Colonic mucosa (tissue), 4 donors: ENCODE results near the gene IBTK. TPM values are rescaled to one million over a fixed set of nuclear protein-coding genes. Genes with fewer than 3 reads are reported as not detected.

Experiments used
- DNase-seq: peaks from one replicate; pipeline ENCODE4 v3.0.0-alpha.2; 2020
- H3K27ac ChIP-seq: fragments of 200-600 bp; one replicate; pipeline ENCODE4 v1.8.0; 2021
- H3K27me3 ChIP-seq: fragments of 200-600 bp; one replicate; pipeline ENCODE4 v1.8.0; 2021
- H3K36me3 ChIP-seq: fragments of 200-600 bp; one replicate; pipeline ENCODE4 v1.8.0; 2021
- H3K4me1 ChIP-seq: fragments of 200-600 bp; one replicate; pipeline ENCODE4 v1.8.0; 2021; ENCODE audit warnings: mild to moderate bottlenecking
- H3K4me3 ChIP-seq: fragments of 200-600 bp; one replicate; pipeline ENCODE4 v1.8.0; 2021
- H3K9ac ChIP-seq, 2 donors: one replicate each; pipeline ENCODE4 v1.7.0; 2013; ENCODE audit warnings: control low read depth in 2 of 2, low read depth in 2 of 2, low read length in 2 of 2
- H3K9me3 ChIP-seq: fragments of 200-600 bp; one replicate; pipeline ENCODE4 v1.8.0; 2021
- intact Hi-C: fragments of 100-400 bp; cut with DNase I; formaldehyde crosslinking; loops from one replicate; pipeline ENCODE4 v1.14.1; 2022
- total RNA-seq, 2 donors: library from RNA; stranded (reverse); fragmentation: NEBNext Ultra II Directional in 1 of 2; extraction: Animal tissue kit (Norgen Biotek cat#: 25700) in 1 of 2; gene quantifications; one replicate each; pipeline ENCODE4 v1.2.1, GENCODE V29; 2021
- TF ChIP-seq, protein P1 (sequence below): fragments of 200-600 bp; IDR thresholded peaks from one replicate; pipeline ENCODE4 v1.8.0; 2022; ENCODE audit warnings: antibody characterized with exemption, mild to moderate bottlenecking
- donor health status: healthy.
- donor health status: DM: no; HTN: no; CAD: no.
- donor health status: DM: no; HTN: no; CAD: no.

The IBTK gene
- total RNA-seq, 2 donors from 2014 or later, result 37.5 to 39.8 TPM

- no peak for DNase-seq
- H3K27me3 ChIP-seq, result no peaks in the 10 kb centered on the region
- TF ChIP-seq, protein P1, sequence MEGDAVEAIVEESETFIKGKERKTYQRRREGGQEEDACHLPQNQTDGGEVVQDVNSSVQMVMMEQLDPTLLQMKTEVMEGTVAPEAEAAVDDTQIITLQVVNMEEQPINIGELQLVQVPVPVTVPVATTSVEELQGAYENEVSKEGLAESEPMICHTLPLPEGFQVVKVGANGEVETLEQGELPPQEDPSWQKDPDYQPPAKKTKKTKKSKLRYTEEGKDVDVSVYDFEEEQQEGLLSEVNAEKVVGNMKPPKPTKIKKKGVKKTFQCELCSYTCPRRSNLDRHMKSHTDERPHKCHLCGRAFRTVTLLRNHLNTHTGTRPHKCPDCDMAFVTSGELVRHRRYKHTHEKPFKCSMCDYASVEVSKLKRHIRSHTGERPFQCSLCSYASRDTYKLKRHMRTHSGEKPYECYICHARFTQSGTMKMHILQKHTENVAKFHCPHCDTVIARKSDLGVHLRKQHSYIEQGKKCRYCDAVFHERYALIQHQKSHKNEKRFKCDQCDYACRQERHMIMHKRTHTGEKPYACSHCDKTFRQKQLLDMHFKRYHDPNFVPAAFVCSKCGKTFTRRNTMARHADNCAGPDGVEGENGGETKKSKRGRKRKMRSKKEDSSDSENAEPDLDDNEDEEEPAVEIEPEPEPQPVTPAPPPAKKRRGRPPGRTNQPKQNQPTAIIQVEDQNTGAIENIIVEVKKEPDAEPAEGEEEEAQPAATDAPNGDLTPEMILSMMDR, result peak; percentile 28
- no peak overlapping the region for H3K27ac ChIP-seq
- intact Hi-C loops, result no loop called here
- H3K9ac ChIP-seq, result no peak overlapping the region
- H3K4me3 ChIP-seq, result no peak overlapping the region
- H3K36me3 ChIP-seq, result peaks cover 2% of the 10 kb centered on the region
- no peaks in the 10 kb centered on the region for H3K4me1 ChIP-seq
- no peaks in the 10 kb centered on the region for H3K9me3 ChIP-seq
Observed at GRCh38 chr6:82178077-82178758, 69.3 kb downstream of the IBTK start.

DNA sequence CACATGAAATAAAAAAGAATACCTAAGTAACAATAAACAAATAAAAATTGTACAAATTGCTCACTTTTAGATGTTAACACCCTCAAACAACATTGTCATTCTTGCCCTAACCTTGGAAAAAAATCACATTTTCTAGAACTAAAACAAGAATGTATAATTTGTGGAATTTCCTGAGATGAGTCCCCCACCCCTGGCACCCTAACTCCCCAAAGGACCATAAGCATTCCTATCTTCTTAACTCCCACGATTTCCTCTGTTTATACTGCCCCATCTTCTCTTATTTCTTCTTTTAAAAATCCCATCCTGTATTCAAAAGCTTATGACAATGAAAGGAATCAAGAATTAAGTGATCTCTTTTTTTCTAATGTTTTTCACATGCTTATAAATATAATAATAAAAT, 70.9 kb downstream of the IBTK start:
- Histone ChIP-seq H3K9me3 (no peaks in the 10 kb centered on the region), H3K36me3 (peaks cover 14% of the 10 kb centered on the region), H3K27ac (no peak overlapping the region), H3K4me3 (no peak overlapping the region), H3K27me3 (no peaks in the 10 kb centered on the region), H3K4me1 (no peaks in the 10 kb centered on the region), H3K9ac (no peak overlapping the region)
- TF ChIP-seq, protein P1, result no peak
- intact Hi-C loops, result no loop called here
- no peak for DNase-seq

DNA sequence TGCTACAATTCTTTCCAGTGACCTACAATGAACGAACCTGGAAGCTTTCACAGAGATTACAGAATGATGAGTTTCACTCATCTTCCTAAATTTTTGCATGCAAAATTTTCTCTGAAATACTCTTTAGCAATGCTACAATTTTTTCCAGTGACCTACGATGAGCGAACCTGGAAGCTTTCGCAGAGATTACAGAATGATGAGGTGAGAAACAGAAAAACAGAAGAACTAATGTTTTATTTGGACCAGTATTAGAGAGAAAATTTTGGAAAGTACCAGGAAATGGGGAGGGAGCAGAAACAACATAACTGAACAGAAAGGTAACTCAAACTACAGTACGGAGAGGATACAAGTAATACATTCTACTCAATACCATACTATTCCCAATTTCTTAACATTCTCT, 75.0 kb downstream of the IBTK start:
- no peak for DNase-seq
- Histone ChIP-seq H3K36me3 (peaks cover 16% of the 10 kb centered on the region), H3K27me3 (no peaks in the 10 kb centered on the region), H3K27ac (no peak overlapping the region), H3K9me3 (no peaks in the 10 kb centered on the region), H3K4me3 (no peak overlapping the region), H3K9ac (no peak overlapping the region), H3K4me1 (no peaks in the 10 kb centered on the region)
- TF ChIP-seq, protein P1, result no peak
- intact Hi-C loops, result no loop called here

- Histone ChIP-seq H3K4me1 (no peaks in the 10 kb centered on the region), H3K4me3 (no peak overlapping the region), H3K9ac (no peak overlapping the region), H3K9me3 (no peaks in the 10 kb centered on the region), H3K36me3 (peaks cover 16% of the 10 kb centered on the region), H3K27ac (no peak overlapping the region), H3K27me3 (no peaks in the 10 kb centered on the region)
- no peak for DNase-seq
- TF ChIP-seq, protein P1, result no peak
- intact Hi-C loops, result no loop called here
Observed at GRCh38 chr6:82169138-82169876, 78.2 kb downstream of the IBTK start.

DNA sequence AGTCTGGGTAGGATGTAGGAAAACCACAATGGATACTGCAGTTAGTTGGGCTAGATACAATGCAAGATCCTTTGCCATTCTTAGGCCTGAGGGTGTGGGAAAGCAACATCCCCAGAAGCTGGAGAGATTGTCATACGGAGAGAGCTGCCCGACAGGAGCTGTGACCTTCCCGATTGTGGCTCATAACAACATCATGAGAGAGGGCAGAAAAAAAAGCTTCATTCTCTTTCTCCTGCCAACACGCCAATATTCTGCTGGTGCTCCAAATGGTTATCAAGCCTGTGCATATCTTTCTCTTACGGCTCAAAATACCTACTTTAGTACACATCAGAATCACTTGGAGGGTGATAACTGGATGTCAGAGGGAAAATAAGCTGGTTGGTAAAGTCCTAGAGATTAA, 81.1 kb downstream of the IBTK start:
- Histone ChIP-seq H3K9ac (no peak overlapping the region), H3K36me3 (peaks cover under 1% of the 10 kb centered on the region), H3K27me3 (no peaks in the 10 kb centered on the region), H3K4me3 (no peak overlapping the region), H3K27ac (no peak overlapping the region), H3K9me3 (no peaks in the 10 kb centered on the region), H3K4me1 (no peaks in the 10 kb centered on the region)
- no peak for DNase-seq
- TF ChIP-seq, protein P1, result no peak
- intact Hi-C loops, result no loop called here
